ENCODE data around the gene BPIFB1. TPM values are rescaled to one million over a fixed set of nuclear protein-coding genes. Genes with fewer than 3 reads are reported as not detected.

Gene BPIFB1
- total RNA-seq, 1 donor from 2014 or later, result not detected

DNA sequence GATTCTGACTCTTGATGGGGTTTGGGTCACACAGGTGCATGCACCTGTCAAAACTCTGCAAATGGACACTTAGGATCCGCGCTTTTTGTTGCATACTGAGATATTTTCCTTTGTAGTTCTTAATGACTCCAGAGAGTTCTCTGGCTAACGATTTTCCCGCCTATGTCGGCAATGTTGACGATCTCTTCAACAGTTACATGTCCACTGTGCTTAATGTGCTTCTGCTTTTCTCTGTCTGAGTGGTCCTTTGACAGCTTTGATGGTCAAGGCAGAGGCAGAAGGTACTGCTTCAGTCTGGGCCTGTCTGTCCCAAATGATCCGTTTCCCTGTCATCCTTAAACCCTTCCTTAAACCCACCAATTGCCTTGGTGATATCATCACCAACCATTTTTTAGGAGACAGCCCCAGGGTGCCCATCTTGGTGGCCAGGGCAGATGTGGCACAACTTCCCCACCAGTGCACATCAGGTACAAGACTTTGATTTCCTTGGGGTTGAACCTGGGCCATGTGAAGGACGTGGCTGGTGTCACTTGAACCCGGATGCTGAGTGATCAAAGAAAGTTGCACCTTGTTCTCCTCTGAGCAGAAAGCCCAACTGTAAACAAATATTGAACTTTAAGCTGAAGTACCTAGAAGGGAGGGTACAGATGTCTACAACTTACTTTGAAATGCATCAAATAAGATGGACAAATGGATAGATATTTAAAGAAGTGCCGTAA, 10.7 kb upstream of the BPIFB1 start:
- intact Hi-C loops (cut with micrococcal nuclease), result no loop called here

DNA sequence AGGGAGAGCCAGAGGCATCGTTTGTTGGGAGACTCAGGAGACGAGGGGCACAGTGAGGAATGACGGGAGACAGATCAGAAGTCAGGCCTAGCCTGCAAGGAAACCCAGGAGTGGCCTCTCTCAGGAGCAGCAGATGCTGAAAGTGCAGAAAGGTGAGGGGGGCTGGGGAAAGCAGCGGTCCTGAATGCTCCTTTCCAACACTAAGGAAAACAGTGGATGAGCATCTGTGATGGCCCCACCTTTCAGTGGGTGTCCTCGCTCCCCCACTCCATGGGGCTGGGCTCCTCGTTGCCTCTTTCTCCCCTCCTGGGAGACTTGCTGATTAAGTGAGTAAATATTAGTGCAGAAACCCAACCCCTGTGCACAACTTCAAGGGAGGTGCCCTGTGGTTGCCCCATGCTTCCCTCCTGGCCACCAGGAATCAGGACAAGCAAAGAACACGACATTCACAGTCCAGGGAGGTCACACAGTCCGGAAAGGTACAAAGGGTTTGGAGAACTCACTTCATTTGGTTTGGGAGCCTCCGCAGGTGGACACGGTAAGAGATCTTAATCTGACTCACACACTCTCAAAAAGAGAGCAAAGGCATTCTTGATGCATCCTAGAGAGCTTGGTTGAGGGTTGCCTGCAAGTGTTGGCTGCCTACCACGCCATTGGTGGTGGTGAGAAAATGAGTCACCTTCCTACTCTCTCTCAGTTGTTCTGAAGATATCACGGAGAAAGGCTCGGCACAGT, 9.7 kb upstream of the BPIFB1 start:
- H3K4me1 ChIP-seq, result no peaks in the 10 kb centered on the region
- no peaks in the 10 kb centered on the region for H3K9me3 ChIP-seq (replicated peaks)
- DNase-seq, result no peak
- H3K27me3 ChIP-seq (ENCODE audit: low read depth), result peaks cover 59% of the 10 kb centered on the region
- no peaks in the 10 kb centered on the region for H3K36me3 ChIP-seq
- no peak overlapping the region for H3K27ac ChIP-seq (replicated peaks)
- intact Hi-C loops (cut with micrococcal nuclease), result no loop called here
- no peak overlapping the region for H3K4me3 ChIP-seq
- TF ChIP-seq, protein P1, sequence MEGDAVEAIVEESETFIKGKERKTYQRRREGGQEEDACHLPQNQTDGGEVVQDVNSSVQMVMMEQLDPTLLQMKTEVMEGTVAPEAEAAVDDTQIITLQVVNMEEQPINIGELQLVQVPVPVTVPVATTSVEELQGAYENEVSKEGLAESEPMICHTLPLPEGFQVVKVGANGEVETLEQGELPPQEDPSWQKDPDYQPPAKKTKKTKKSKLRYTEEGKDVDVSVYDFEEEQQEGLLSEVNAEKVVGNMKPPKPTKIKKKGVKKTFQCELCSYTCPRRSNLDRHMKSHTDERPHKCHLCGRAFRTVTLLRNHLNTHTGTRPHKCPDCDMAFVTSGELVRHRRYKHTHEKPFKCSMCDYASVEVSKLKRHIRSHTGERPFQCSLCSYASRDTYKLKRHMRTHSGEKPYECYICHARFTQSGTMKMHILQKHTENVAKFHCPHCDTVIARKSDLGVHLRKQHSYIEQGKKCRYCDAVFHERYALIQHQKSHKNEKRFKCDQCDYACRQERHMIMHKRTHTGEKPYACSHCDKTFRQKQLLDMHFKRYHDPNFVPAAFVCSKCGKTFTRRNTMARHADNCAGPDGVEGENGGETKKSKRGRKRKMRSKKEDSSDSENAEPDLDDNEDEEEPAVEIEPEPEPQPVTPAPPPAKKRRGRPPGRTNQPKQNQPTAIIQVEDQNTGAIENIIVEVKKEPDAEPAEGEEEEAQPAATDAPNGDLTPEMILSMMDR (IDR thresholded peaks at IDR 0.05; ENCODE audit: borderline replicate concordance), result no peak

More for the DNA sequence above, 10.7 kb upstream of the BPIFB1 start:
- no peaks in the 10 kb centered on the region for H3K36me3 ChIP-seq
- no peaks in the 10 kb centered on the region for H3K4me1 ChIP-seq
- no peak for DNase-seq
- TF ChIP-seq, protein P1 (IDR thresholded peaks at IDR 0.05; ENCODE audit: borderline replicate concordance), result no peak
- no peak overlapping the region for H3K4me3 ChIP-seq
- H3K27ac ChIP-seq (replicated peaks), result no peak overlapping the region
- H3K9me3 ChIP-seq (replicated peaks), result no peaks in the 10 kb centered on the region
- peaks cover 59% of the 10 kb centered on the region for H3K27me3 ChIP-seq (ENCODE audit: low read depth)

GRCh38 chr20:33275215-33275614, 7.8 kb upstream of the BPIFB1 start:
- intact Hi-C loops (cut with micrococcal nuclease), result no loop called here
- H3K27me3 ChIP-seq (ENCODE audit: low read depth), result peaks cover 58% of the 10 kb centered on the region
- H3K4me1 ChIP-seq, result no peaks in the 10 kb centered on the region
- H3K27ac ChIP-seq (replicated peaks), result no peak overlapping the region
- no peak overlapping the region for H3K4me3 ChIP-seq
- no peaks in the 10 kb centered on the region for H3K9me3 ChIP-seq (replicated peaks)
- no peak for DNase-seq
- TF ChIP-seq, protein P1 (IDR thresholded peaks at IDR 0.05; ENCODE audit: borderline replicate concordance), result no peak
- no peaks in the 10 kb centered on the region for H3K36me3 ChIP-seq

GRCh38 chr20:33275871-33276270, 7.1 kb upstream of the BPIFB1 start:
- DNase-seq, result no peak
- no peak overlapping the region for H3K27ac ChIP-seq (replicated peaks)
- TF ChIP-seq, protein P1 (IDR thresholded peaks at IDR 0.05; ENCODE audit: borderline replicate concordance), result no peak
- H3K36me3 ChIP-seq, result no peaks in the 10 kb centered on the region
- intact Hi-C loops (cut with micrococcal nuclease), result no loop called here
- H3K4me3 ChIP-seq, result no peak overlapping the region
- H3K4me1 ChIP-seq, result no peaks in the 10 kb centered on the region
- peaks cover 58% of the 10 kb centered on the region for H3K27me3 ChIP-seq (ENCODE audit: low read depth)
- H3K9me3 ChIP-seq (replicated peaks), result no peaks in the 10 kb centered on the region

GRCh38 chr20:33276303-33277113, 6.5 kb upstream of the BPIFB1 start:
- Histone ChIP-seq H3K4me3 (no peak overlapping the region), H3K27ac (replicated peaks) (no peak overlapping the region), H3K4me1 (no peaks in the 10 kb centered on the region), H3K9me3 (replicated peaks) (no peaks in the 10 kb centered on the region), H3K27me3 (ENCODE audit: low read depth) (peaks cover 58% of the 10 kb centered on the region), H3K36me3 (no peaks in the 10 kb centered on the region)
- intact Hi-C loops (cut with micrococcal nuclease), result no loop called here
- TF ChIP-seq, protein P1 (IDR thresholded peaks at IDR 0.05; ENCODE audit: borderline replicate concordance), result no peak
- no peak for DNase-seq

Measured in left ventricle myocardium inferior (tissue), 1 donor.